ENCODE measurements around the gene SEMA3D.

DNA sequence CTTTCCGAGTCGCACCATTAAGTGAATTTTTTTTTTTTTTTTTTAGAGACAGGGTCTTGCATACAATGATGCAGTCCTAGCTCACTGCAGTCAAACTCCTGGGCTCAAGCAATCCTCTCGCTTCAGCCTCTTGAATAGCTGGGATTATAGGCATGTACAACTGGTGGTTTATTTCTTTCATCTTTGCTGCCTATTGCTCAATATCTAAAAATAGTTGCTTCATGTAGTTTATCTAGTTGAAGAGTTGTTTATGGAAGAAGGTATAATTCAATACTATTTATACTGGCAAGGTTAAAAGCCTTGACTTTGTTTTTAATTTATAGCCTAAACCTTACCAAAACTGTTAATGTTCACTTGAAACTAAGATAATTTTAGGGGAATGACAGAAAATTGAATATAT, 66.9 kb downstream of the SEMA3D start:
- TF ChIP-seq, protein P1, sequence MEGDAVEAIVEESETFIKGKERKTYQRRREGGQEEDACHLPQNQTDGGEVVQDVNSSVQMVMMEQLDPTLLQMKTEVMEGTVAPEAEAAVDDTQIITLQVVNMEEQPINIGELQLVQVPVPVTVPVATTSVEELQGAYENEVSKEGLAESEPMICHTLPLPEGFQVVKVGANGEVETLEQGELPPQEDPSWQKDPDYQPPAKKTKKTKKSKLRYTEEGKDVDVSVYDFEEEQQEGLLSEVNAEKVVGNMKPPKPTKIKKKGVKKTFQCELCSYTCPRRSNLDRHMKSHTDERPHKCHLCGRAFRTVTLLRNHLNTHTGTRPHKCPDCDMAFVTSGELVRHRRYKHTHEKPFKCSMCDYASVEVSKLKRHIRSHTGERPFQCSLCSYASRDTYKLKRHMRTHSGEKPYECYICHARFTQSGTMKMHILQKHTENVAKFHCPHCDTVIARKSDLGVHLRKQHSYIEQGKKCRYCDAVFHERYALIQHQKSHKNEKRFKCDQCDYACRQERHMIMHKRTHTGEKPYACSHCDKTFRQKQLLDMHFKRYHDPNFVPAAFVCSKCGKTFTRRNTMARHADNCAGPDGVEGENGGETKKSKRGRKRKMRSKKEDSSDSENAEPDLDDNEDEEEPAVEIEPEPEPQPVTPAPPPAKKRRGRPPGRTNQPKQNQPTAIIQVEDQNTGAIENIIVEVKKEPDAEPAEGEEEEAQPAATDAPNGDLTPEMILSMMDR (IDR thresholded peaks at IDR 0.05 in 2 of 3, conservative IDR thresholded peaks at IDR 0.05 in 1 of 3; ENCODE audit: borderline replicate concordance in 1 of 3, insufficient read depth in 1 of 3, low read depth in 2 of 3, low read length in 2 of 3), result no peak
- no peak for TF ChIP-seq EZH2 (IDR thresholded peaks at IDR 0.05)
- no peak for TF ChIP-seq CBX3 (IDR thresholded peaks at IDR 0.05; ENCODE audit: low read depth)
- TF ChIP-seq CEBPB (IDR thresholded peaks at IDR 0.05; ENCODE audit: low read depth), result no peak
- no peak for TF ChIP-seq SRF (IDR thresholded peaks at IDR 0.05; ENCODE audit: low read depth)
- TF ChIP-seq POLR2AphosphoS5 (IDR thresholded peaks at IDR 0.05; ENCODE audit: low read depth, low read length), result no peak
- TF ChIP-seq SP1 (IDR thresholded peaks at IDR 0.05; ENCODE audit: low read depth), result no peak
- no peak for TF ChIP-seq POLR2A (IDR thresholded peaks at IDR 0.05; ENCODE audit: borderline replicate concordance, extremely low read depth, insufficient read depth, insufficient read length)
- TF ChIP-seq, protein P2, sequence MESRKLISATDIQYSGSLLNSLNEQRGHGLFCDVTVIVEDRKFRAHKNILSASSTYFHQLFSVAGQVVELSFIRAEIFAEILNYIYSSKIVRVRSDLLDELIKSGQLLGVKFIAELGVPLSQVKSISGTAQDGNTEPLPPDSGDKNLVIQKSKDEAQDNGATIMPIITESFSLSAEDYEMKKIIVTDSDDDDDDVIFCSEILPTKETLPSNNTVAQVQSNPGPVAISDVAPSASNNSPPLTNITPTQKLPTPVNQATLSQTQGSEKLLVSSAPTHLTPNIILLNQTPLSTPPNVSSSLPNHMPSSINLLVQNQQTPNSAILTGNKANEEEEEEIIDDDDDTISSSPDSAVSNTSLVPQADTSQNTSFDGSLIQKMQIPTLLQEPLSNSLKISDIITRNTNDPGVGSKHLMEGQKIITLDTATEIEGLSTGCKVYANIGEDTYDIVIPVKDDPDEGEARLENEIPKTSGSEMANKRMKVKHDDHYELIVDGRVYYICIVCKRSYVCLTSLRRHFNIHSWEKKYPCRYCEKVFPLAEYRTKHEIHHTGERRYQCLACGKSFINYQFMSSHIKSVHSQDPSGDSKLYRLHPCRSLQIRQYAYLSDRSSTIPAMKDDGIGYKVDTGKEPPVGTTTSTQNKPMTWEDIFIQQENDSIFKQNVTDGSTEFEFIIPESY (IDR thresholded peaks at IDR 0.05; ENCODE audit: extremely low read depth, insufficient replicate concordance, low read length), result no peak
- TF ChIP-seq, protein P3, sequence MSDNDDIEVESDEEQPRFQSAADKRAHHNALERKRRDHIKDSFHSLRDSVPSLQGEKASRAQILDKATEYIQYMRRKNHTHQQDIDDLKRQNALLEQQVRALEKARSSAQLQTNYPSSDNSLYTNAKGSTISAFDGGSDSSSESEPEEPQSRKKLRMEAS (IDR thresholded peaks at IDR 0.05), result no peak
